Measurements from ENCODE around the gene KDM4B.

The KDM4B gene

DNA sequence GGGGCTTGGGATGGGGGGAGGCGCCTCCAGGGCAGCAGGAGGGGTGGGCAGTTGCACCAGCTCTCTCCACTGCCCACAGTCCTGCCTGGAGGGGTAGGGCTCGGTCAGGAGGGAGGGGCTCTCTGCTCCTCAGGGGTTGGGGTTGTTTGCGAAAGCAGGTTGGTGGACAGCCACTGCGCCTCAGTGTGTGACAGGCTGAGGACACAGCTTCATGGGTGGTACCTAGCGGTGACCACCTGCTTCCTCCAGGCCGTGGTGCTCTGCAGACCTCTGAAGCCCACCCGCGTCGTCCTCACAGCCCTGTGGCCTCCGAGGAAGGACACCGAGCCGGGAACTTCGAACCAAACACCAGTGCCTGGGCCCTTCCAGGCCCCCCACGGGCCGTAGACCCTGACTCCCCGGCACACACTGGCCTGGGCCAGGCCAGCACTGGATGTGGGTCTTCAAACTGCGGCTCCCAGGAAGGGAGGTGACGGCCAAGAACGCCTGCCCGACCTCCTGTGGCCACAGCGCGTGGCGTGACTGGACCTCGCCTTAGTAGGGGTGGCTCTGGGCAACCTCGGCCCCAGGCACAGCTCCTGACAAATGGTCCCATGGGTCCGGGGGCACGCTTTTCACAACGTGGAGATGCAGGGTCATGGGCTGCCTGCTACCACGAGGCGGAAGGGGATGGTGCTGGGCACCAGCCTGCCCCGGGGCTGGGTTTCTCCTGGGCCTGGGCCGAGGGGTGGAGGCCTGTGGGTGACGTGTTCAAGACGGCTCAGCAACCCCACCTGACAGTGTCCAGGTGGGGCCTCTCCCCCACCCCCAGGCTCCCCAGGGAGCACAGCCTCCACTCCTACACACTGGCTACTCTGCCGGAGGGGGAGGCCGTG, 173.2 kb downstream of the KDM4B start:
- DNase-seq = no peak

DNA sequence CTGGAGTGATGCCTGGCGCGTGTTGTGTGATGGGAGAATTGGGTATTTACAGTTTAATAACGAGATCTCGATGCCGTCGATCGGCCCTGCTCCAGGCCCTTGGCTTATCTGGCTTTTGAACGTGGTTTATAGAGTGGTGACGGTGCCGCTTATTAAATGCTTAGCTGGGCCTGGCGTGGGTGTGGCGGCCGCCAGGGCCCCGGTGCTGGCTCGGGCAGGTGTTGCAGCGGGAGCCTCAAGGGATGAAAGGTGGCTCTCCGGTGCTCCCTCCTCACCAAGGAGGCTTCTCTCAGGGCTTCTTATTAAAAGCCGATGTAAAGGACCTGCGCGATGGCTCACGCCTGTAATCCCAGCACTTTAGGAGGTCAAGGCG, 173.8 kb downstream of the KDM4B start:
- DNase-seq = no peak

- DNase-seq = no peak
Observed at GRCh38 chr19:5143471-5144411, 174.8 kb downstream of the KDM4B start.

GRCh38 chr19:5144545-5145179, 175.7 kb downstream of the KDM4B start:
- DNase-seq = no peak

- DNase-seq = no peak
Observed at GRCh38 chr19:5145521-5146511, 176.9 kb downstream of the KDM4B start.

DNA sequence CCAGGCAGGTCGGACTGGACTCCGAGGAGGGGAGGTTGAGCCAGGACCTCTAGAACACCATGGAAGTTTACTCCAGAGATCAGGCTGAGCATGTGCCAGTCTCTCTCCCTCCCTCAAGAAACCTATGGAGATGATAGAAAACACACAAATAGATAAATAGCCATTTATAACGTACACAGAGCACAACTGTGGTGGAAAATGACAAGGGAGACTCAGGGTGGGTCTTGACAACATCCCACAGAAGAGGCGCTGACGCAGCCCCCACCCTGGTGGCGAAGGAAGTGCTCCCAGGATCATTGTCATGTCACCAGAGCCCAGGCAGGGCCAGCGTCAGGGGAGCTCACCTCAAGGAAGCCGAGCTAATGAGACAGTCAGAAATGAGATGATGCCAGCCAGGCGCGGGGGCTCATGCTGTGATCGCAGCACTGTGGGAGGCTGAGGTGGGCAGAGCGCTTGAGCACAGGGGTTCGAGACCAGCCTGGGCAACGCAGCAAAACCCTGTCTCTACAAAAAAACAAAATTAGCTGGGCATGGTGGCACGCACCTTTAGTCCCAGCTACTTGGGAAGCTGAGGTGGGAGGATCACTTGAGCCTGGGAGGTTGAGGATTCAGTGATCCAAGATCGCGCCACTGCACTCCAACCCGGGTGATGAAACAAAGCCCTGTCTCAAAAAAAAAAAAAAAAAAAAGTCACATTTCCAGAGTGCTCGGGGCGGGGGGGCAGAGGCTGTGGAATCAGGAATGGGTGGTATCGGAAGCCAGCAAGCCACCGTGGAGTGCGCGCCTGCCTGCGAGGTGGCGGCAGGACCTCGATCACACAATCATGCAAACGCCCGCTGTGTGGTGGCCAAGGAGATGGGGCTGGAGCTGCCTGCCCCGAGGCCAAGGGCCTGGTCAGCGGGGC, 178.4 kb downstream of the KDM4B start:
- DNase-seq = no peak

- DNase-seq = no peak
Observed at GRCh38 chr19:5147978-5148793, 179.3 kb downstream of the KDM4B start.

DNA sequence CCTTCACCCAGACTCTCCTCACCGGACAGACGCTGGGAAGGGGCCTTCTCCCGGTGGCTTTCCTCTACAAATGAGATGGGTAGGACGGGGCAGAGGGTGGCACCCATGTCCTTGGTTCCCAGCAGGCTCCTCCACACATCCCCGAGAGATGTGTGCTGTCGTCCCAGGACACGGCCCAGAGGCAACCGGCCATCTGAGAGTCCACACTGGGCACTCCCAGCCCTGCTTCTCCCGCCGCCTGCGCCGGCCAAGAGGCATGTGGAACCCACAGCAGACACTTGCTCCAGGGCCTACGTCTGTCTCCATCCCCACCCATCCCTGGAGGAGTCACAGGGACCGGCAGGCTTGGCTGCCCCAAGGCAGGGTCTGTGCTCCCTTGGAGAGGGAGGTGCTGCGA, 179.9 kb downstream of the KDM4B start:
- no peak for DNase-seq

GRCh38 chr19:5149508-5149907, 180.6 kb downstream of the KDM4B start:
- no peak for DNase-seq

- DNase-seq = no peak
Observed at GRCh38 chr19:5149932-5150901, 181.3 kb downstream of the KDM4B start.

DNA sequence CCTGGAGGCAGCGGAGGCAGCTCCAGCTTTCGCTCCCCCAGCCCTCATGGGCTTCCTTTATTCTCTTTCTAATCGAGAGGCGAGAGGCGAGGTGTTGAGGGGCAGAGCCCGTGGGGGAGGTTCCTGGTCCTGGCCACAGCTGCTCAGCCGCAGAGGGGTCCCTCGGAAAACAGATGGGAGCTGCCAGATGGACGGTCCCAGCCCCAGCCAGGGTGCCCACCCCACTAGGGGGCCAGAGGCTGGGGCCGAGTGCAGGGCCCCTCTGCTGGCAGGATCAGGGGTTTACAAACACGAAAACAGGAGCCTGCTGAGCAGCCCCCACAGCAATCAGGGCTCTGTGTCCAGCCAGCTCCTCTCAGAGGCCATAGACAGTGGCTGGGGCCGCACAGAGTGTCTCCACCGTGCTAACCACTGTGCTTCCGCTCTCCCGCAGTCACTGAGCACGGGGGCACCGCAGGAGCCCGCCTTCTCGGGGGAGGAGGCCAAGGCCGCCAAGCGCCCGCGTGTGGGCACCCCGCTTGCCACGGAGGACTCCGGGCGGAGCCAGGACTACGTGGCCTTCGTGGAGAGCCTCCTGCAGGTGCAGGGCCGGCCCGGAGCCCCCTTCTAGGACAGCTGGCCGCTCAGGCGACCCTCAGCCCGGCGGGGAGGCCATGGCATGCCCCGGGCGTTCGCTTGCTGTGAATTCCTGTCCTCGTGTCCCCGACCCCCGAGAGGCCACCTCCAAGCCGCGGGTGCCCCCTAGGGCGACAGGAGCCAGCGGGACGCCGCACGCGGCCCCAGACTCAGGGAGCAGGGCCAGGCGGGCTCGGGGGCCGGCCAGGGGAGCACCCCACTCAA, 182.2 kb downstream of the KDM4B start:
- DNase-seq = no peak

GRCh38 chr19:5152013-5152763, 183.3 kb downstream of the KDM4B start:
- DNase-seq = no peak

DNA sequence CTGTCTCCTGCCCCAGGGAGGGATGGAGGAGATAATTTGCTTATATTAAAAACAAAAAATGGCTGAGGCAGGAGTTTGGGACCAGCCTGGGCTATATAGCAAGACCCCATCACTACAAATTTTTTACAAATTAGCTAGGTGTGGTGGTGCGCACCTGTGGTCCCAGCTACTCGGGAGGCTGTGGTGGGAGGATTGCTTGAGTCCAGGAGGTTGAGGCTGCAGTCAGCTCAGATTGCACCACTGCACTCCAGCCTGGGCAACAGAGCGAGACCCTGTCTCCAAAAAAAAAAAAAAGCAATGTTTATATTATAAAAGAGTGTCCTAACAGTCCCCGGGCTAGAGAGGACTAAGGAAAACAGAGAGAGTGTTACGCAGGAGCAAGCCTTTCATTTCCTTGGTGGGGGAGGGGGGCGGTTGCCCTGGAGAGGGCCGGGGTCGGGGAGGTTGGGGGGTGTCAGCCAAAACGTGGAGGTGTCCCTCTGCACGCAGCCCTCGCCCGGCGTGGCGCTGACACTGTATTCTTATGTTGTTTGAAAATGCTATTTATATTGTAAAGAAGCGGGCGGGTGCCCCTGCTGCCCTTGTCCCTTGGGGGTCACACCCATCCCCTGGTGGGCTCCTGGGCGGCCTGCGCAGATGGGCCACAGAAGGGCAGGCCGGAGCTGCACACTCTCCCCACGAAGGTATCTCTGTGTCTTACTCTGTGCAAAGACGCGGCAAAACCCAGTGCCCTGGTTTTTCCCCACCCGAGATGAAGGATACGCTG, 184.0 kb downstream of the KDM4B start:
- DNase-seq = no peak

DNA sequence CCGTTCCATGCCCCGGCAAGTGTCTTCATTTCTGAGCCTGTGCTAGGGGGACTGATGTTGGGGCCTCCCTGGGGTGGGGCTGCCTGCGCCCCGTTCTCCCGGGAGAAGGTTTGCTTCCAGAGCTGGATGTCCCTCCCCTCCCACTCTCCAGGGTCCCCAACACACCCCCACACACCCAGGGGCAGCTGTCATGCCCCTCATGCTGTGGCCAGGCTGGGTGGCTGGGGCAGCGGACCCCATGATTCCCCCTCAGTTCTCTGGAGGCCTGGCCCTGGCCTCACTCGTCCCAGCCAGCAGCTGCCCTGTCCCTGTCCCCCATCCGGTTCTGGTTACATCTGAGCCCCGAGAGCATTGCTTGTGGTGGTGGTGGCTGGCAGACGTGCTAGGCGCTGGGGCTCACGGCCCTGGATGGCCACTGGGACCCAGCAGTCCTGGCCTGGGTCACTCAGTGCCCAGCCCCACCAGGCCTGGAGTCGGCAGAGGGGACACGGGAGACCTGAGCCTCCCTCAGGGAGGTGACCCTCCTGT, 184.8 kb downstream of the KDM4B start:
- DNase-seq = no peak

DNA sequence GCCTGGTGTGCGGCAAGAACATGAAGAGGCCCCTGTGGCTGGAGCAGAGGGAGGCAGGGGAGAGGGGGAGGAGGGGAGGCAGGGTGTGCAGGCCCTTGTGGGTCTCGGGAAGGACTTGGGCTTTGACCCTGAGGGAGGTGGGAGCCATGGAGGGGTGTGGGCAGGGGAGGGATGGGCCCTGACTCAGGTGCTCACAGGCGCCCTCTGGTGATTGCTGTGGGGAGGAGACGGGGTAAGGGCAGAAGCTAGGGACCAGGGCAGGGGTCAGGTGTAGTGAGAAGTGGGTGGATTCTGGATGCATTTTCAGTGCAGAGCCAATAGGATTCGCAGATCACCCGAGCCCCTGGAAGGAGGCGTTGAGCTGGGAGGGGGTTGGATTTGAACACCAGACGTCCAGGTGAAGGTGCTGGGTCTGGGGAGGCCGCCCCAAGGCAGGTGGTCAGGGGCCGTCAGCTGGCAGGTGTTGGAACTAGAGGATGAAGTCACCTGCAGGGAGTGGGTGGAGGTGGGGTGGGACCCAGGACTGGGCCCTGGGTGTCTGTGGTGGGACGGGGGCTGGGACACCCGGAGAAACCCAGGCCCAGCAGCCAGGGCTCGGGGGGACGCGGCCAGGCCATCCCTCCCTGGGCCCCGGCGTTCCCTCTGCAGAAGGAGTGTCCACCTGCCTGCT, 185.4 kb downstream of the KDM4B start:
- peak; percentile 27 for DNase-seq
